WTC11 (cell line): ENCODE data around the gene SERPING1. TPM values are rescaled to one million over a fixed set of nuclear protein-coding genes. Genes with fewer than 3 reads are reported as not detected.

Experiments used
- CREB1 ChIP-seq: sonication (generic); formaldehyde crosslinking; IDR thresholded peaks from 2 replicates; pipeline ENCODE4 v1.8.0; 2023; ENCODE audit warnings: mild to moderate bottlenecking, missing genetic modification reagents
- EMX1 ChIP-seq: fragments of 250-450 bp; sonication (Bioruptor Pico); IDR thresholded peaks from 2 replicates; pipeline ENCODE4 v1.8.0; 2021; ENCODE audit warnings: mild to moderate bottlenecking
- ESRRA ChIP-seq: sonication (generic); formaldehyde crosslinking; IDR thresholded peaks from 2 replicates; pipeline ENCODE4 v1.8.1; 2022; ENCODE audit warnings: mild to moderate bottlenecking, missing genetic modification reagents, borderline replicate concordance
- FOXK1 ChIP-seq: sonication (generic); formaldehyde crosslinking; IDR thresholded peaks from 2 replicates; pipeline ENCODE4 v1.8.0; 2022; ENCODE audit warnings: mild to moderate bottlenecking, moderate library complexity, missing genetic modification reagents
- MYBL2 ChIP-seq: sonication (generic); formaldehyde crosslinking; IDR thresholded peaks from 2 replicates; pipeline ENCODE4 v1.8.1; 2023; ENCODE audit warnings: mild to moderate bottlenecking, moderate library complexity, missing genetic modification reagents
- NFATC4 ChIP-seq: fragments of 250-450 bp; sonication (Bioruptor Pico); IDR thresholded peaks from 2 replicates; pipeline ENCODE4 v1.9.0; 2021; ENCODE audit warnings: mild to moderate bottlenecking
- SMAD4 ChIP-seq: sonication (generic); formaldehyde crosslinking; IDR thresholded peaks from 2 replicates; pipeline ENCODE4 v1.8.0; 2022; ENCODE audit warnings: mild to moderate bottlenecking, missing genetic modification reagents
- TEAD1 ChIP-seq: sonication (generic); formaldehyde crosslinking; IDR thresholded peaks from 2 replicates; pipeline ENCODE4 v1.8.0; 2022; ENCODE audit warnings: mild to moderate bottlenecking, missing genetic modification reagents
- ZNF138 ChIP-seq: sonication (generic); formaldehyde crosslinking; conservative IDR thresholded peaks from 2 replicates; pipeline ENCODE4 v1.8.1; 2022; ENCODE audit warnings: mild to moderate bottlenecking, moderate library complexity, missing genetic modification reagents
- total RNA-seq: library from RNA; stranded (reverse); gene quantifications from 3 replicates; pipeline ENCODE4 v1.2.3, GENCODE V29; 2021
- TF ChIP-seq, protein P1 (sequence below): sonication (generic); formaldehyde crosslinking; IDR thresholded peaks from 2 replicates; pipeline ENCODE4 v1.8.1; 2022; ENCODE audit warnings: low read depth, mild to moderate bottlenecking, moderate library complexity, missing genetic modification reagents, borderline replicate concordance
- TF ChIP-seq, protein P2 (sequence below): fragments of 250-450 bp; sonication (Bioruptor Pico); IDR thresholded peaks from 2 replicates; pipeline ENCODE4 v1.9.0; 2021; ENCODE audit warnings: mild to moderate bottlenecking, borderline replicate concordance
- TF ChIP-seq, protein P3 (sequence below): sonication (generic); formaldehyde crosslinking; IDR thresholded peaks from 2 replicates; pipeline ENCODE4 v1.8.1; 2023; ENCODE audit warnings: mild to moderate bottlenecking, missing genetic modification reagents
- TF ChIP-seq, protein P4 (sequence below): fragments of 250-450 bp; sonication (Bioruptor Pico); conservative IDR thresholded peaks from 2 replicates; pipeline ENCODE4 v1.9.0; 2021; ENCODE audit warnings: mild to moderate bottlenecking
- TF ChIP-seq, protein P5 (sequence below): fragments of 250-450 bp; sonication (Bioruptor Pico); IDR thresholded peaks from 2 replicates; pipeline ENCODE4 v2.1.2; 2022; ENCODE audit warnings: mild to moderate bottlenecking, moderate library complexity
- TF ChIP-seq, protein P6 (sequence below): sonication (generic); formaldehyde crosslinking; IDR thresholded peaks from 2 replicates; pipeline ENCODE4 v1.8.1; 2023; ENCODE audit warnings: mild to moderate bottlenecking, missing genetic modification reagents, borderline replicate concordance
- TF ChIP-seq, protein P7 (sequence below): fragments of 250-450 bp; sonication (Bioruptor Pico); IDR thresholded peaks from 2 replicates; pipeline ENCODE4 v1.8.0; 2021; ENCODE audit warnings: mild to moderate bottlenecking
- TF ChIP-seq, protein P8 (sequence below): sonication (generic); formaldehyde crosslinking; IDR thresholded peaks from 2 replicates; pipeline ENCODE4 v1.8.1; 2022; ENCODE audit warnings: mild to moderate bottlenecking, moderate library complexity, missing genetic modification reagents
- TF ChIP-seq, protein P9 (sequence below): sonication (generic); formaldehyde crosslinking; IDR thresholded peaks from 2 replicates; pipeline ENCODE4 v1.8.0; 2023; ENCODE audit warnings: missing genetic modification reagents

Gene SERPING1
- total RNA-seq, 1 experiment from 2014 or later = 49.1 TPM

DNA sequence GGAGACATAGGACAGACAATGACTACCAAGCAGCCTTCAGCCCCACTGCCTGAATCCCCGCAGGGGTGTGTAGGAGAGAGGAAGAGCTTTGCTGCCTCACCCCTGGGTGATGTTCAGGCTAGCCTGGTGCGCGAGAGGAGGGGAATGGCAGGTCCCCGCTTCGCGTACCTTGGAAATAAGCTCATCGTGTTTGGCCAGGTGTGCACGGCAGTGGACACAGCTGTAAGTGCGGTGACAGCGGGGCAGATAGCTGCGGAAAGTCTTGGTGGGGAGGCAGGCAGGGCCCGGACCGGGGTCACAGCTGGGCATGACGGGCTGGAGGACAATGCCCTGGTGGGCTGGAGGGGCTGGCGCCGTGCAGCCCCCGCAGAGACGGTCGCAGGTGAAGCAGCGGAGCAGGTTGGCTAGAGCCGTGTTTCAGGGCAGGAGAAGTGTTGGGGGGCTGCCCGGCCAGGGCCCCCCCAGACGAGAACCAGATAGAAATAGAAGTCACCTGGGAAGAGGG lies 49.4 kb downstream of the SERPING1 start (continued):
- TF ChIP-seq, protein P1, sequence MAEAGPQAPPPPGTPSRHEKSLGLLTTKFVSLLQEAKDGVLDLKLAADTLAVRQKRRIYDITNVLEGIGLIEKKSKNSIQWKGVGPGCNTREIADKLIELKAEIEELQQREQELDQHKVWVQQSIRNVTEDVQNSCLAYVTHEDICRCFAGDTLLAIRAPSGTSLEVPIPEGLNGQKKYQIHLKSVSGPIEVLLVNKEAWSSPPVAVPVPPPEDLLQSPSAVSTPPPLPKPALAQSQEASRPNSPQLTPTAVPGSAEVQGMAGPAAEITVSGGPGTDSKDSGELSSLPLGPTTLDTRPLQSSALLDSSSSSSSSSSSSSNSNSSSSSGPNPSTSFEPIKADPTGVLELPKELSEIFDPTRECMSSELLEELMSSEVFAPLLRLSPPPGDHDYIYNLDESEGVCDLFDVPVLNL (CRISPR knock-in tag) = peak; percentile 78; the same call in 1 of the 2 replicates
- TF ChIP-seq NFATC4 (CRISPR knock-in tag) (peak; percentile 92), ESRRA (no peak; the same call in 1 of the 2 replicates), FOXK1 (peak; percentile 82), ZNF138 (CRISPR knock-in tag) (peak; percentile 95), EMX1 (CRISPR knock-in tag) (peak; percentile 78; the same call in 1 of the 2 replicates), SMAD4 (CRISPR knock-in tag) (no peak; the same call in 1 of the 2 replicates), MYBL2 (peak; percentile 94), TEAD1 (CRISPR knock-in tag) (peak; percentile 86), CREB1 (CRISPR knock-in tag) (peak; percentile 88)
- TF ChIP-seq, protein P2, sequence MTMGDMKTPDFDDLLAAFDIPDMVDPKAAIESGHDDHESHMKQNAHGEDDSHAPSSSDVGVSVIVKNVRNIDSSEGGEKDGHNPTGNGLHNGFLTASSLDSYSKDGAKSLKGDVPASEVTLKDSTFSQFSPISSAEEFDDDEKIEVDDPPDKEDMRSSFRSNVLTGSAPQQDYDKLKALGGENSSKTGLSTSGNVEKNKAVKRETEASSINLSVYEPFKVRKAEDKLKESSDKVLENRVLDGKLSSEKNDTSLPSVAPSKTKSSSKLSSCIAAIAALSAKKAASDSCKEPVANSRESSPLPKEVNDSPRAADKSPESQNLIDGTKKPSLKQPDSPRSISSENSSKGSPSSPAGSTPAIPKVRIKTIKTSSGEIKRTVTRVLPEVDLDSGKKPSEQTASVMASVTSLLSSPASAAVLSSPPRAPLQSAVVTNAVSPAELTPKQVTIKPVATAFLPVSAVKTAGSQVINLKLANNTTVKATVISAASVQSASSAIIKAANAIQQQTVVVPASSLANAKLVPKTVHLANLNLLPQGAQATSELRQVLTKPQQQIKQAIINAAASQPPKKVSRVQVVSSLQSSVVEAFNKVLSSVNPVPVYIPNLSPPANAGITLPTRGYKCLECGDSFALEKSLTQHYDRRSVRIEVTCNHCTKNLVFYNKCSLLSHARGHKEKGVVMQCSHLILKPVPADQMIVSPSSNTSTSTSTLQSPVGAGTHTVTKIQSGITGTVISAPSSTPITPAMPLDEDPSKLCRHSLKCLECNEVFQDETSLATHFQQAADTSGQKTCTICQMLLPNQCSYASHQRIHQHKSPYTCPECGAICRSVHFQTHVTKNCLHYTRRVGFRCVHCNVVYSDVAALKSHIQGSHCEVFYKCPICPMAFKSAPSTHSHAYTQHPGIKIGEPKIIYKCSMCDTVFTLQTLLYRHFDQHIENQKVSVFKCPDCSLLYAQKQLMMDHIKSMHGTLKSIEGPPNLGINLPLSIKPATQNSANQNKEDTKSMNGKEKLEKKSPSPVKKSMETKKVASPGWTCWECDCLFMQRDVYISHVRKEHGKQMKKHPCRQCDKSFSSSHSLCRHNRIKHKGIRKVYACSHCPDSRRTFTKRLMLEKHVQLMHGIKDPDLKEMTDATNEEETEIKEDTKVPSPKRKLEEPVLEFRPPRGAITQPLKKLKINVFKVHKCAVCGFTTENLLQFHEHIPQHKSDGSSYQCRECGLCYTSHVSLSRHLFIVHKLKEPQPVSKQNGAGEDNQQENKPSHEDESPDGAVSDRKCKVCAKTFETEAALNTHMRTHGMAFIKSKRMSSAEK (CRISPR knock-in tag) = peak; percentile 48; the same call in 1 of the 2 replicates
- TF ChIP-seq, protein P3, sequence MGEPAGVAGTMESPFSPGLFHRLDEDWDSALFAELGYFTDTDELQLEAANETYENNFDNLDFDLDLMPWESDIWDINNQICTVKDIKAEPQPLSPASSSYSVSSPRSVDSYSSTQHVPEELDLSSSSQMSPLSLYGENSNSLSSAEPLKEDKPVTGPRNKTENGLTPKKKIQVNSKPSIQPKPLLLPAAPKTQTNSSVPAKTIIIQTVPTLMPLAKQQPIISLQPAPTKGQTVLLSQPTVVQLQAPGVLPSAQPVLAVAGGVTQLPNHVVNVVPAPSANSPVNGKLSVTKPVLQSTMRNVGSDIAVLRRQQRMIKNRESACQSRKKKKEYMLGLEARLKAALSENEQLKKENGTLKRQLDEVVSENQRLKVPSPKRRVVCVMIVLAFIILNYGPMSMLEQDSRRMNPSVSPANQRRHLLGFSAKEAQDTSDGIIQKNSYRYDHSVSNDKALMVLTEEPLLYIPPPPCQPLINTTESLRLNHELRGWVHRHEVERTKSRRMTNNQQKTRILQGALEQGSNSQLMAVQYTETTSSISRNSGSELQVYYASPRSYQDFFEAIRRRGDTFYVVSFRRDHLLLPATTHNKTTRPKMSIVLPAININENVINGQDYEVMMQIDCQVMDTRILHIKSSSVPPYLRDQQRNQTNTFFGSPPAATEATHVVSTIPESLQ (CRISPR knock-in tag) = no peak
- TF ChIP-seq, protein P4, sequence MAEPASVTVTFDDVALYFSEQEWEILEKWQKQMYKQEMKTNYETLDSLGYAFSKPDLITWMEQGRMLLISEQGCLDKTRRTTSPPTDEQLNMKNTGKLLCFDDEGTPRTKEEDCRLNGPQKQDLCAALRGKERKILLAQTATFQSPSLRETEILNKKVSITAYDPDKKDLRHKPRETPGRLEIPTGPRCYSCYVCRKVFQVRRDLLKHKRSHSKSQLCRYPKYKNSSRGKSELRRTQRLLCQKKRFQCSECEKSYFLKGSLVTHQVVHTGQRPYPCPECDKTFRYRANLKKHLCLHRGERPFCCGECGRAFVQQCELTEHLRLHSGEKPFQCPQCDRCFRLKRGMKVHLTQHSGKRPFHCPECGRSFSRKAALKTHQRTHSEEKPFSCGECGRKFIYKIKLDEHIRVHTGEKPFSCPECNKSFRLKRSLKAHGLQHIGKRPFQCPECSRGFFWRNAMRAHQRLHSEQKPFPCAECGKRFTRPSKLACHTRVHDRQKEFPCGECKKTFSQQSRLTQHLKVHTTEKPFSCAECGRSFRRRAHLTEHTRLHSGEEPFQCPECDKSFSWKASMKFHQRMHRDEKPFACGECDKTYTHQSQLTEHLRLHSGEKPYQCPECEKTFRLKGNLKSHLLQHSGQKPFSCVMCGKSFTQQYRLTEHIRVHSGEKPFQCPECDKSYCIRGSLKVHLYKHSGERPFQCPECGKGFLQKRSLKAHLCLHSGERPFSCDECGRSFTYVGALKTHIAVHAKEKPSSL = peak; percentile 79; the same call in 1 of the 2 replicates
- TF ChIP-seq, protein P5, sequence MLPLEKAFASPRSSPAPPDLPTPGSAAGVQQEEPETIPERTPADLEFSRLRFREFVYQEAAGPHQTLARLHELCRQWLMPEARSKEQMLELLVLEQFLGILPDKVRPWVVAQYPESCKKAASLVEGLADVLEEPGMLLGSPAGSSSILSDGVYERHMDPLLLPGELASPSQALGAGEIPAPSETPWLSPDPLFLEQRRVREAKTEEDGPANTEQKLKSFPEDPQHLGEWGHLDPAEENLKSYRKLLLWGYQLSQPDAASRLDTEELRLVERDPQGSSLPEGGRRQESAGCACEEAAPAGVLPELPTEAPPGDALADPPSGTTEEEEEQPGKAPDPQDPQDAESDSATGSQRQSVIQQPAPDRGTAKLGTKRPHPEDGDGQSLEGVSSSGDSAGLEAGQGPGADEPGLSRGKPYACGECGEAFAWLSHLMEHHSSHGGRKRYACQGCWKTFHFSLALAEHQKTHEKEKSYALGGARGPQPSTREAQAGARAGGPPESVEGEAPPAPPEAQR = no peak
- TF ChIP-seq, protein P6, sequence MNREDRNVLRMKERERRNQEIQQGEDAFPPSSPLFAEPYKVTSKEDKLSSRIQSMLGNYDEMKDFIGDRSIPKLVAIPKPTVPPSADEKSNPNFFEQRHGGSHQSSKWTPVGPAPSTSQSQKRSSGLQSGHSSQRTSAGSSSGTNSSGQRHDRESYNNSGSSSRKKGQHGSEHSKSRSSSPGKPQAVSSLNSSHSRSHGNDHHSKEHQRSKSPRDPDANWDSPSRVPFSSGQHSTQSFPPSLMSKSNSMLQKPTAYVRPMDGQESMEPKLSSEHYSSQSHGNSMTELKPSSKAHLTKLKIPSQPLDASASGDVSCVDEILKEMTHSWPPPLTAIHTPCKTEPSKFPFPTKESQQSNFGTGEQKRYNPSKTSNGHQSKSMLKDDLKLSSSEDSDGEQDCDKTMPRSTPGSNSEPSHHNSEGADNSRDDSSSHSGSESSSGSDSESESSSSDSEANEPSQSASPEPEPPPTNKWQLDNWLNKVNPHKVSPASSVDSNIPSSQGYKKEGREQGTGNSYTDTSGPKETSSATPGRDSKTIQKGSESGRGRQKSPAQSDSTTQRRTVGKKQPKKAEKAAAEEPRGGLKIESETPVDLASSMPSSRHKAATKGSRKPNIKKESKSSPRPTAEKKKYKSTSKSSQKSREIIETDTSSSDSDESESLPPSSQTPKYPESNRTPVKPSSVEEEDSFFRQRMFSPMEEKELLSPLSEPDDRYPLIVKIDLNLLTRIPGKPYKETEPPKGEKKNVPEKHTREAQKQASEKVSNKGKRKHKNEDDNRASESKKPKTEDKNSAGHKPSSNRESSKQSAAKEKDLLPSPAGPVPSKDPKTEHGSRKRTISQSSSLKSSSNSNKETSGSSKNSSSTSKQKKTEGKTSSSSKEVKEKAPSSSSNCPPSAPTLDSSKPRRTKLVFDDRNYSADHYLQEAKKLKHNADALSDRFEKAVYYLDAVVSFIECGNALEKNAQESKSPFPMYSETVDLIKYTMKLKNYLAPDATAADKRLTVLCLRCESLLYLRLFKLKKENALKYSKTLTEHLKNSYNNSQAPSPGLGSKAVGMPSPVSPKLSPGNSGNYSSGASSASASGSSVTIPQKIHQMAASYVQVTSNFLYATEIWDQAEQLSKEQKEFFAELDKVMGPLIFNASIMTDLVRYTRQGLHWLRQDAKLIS (CRISPR knock-in tag) = no peak; the same call in 1 of the 2 replicates
- TF ChIP-seq, protein P7, sequence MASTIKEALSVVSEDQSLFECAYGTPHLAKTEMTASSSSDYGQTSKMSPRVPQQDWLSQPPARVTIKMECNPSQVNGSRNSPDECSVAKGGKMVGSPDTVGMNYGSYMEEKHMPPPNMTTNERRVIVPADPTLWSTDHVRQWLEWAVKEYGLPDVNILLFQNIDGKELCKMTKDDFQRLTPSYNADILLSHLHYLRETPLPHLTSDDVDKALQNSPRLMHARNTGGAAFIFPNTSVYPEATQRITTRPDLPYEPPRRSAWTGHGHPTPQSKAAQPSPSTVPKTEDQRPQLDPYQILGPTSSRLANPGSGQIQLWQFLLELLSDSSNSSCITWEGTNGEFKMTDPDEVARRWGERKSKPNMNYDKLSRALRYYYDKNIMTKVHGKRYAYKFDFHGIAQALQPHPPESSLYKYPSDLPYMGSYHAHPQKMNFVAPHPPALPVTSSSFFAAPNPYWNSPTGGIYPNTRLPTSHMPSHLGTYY (CRISPR knock-in tag) = peak; percentile 84
- TF ChIP-seq, protein P8, sequence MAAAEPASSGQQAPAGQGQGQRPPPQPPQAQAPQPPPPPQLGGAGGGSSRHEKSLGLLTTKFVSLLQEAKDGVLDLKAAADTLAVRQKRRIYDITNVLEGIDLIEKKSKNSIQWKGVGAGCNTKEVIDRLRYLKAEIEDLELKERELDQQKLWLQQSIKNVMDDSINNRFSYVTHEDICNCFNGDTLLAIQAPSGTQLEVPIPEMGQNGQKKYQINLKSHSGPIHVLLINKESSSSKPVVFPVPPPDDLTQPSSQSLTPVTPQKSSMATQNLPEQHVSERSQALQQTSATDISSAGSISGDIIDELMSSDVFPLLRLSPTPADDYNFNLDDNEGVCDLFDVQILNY (CRISPR knock-in tag) = peak; percentile 62
- TF ChIP-seq, protein P9, sequence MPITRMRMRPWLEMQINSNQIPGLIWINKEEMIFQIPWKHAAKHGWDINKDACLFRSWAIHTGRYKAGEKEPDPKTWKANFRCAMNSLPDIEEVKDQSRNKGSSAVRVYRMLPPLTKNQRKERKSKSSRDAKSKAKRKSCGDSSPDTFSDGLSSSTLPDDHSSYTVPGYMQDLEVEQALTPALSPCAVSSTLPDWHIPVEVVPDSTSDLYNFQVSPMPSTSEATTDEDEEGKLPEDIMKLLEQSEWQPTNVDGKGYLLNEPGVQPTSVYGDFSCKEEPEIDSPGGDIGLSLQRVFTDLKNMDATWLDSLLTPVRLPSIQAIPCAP (CRISPR knock-in tag) = peak; percentile 83; the same call in 1 of the 2 replicates
